ENCODE measurements around the gene MGME1. TPM values are rescaled to one million over a fixed set of nuclear protein-coding genes. Genes with fewer than 3 reads are reported as not detected.
A peak's percentile ranks its signal among the peaks of the same experiment; 100 is the strongest.

Gene MGME1
- total RNA-seq, 1 donor from 2014 or later: 38.5 TPM

DNA sequence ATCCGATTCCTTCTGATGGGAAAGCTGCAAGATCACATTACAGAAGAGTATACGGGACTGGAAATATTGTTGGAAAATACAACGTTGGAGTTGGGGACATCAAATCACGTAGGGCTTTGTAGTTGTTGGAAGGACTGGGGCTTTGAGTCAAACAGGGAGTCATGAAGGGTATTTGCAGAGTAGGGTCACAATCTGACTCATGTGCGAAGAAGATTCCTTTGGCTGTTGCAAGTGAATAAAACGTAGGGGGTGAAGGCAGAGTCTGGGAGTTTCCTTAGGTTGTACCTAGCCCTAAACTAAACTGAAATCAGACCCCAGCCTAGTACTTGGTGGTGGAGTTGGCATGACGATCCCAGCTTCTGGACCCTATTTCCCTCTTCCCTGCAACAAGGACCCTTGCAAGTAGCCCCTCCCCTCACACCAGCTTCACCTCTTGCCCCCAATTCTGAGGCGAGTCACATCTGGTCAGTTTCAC lies 32.5 kb upstream of the MGME1 start:
- H3K36me3 Mint-ChIP-seq (ENCODE audit: unreplicated experiment): peaks cover 12% of the 10 kb centered on the region
- TF ChIP-seq, protein P1, sequence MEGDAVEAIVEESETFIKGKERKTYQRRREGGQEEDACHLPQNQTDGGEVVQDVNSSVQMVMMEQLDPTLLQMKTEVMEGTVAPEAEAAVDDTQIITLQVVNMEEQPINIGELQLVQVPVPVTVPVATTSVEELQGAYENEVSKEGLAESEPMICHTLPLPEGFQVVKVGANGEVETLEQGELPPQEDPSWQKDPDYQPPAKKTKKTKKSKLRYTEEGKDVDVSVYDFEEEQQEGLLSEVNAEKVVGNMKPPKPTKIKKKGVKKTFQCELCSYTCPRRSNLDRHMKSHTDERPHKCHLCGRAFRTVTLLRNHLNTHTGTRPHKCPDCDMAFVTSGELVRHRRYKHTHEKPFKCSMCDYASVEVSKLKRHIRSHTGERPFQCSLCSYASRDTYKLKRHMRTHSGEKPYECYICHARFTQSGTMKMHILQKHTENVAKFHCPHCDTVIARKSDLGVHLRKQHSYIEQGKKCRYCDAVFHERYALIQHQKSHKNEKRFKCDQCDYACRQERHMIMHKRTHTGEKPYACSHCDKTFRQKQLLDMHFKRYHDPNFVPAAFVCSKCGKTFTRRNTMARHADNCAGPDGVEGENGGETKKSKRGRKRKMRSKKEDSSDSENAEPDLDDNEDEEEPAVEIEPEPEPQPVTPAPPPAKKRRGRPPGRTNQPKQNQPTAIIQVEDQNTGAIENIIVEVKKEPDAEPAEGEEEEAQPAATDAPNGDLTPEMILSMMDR (IDR thresholded peaks at IDR 0.05): no peak
- H3K4me1 Mint-ChIP-seq (ENCODE audit: unreplicated experiment): peaks cover 88% of the 10 kb centered on the region
- H3K4me3 Mint-ChIP-seq (ENCODE audit: unreplicated experiment): peak overlapping the region; percentile 16
- no peak for DNase-seq (ENCODE audit: extremely low spot score, unreplicated experiment)
- H3K9me3 Mint-ChIP-seq (ENCODE audit: unreplicated experiment): no peaks in the 10 kb centered on the region
- no peaks in the 10 kb centered on the region for H3K27me3 Mint-ChIP-seq (ENCODE audit: unreplicated experiment)
- H3K27ac Mint-ChIP-seq (ENCODE audit: unreplicated experiment): peak overlapping the region; percentile 96

DNA sequence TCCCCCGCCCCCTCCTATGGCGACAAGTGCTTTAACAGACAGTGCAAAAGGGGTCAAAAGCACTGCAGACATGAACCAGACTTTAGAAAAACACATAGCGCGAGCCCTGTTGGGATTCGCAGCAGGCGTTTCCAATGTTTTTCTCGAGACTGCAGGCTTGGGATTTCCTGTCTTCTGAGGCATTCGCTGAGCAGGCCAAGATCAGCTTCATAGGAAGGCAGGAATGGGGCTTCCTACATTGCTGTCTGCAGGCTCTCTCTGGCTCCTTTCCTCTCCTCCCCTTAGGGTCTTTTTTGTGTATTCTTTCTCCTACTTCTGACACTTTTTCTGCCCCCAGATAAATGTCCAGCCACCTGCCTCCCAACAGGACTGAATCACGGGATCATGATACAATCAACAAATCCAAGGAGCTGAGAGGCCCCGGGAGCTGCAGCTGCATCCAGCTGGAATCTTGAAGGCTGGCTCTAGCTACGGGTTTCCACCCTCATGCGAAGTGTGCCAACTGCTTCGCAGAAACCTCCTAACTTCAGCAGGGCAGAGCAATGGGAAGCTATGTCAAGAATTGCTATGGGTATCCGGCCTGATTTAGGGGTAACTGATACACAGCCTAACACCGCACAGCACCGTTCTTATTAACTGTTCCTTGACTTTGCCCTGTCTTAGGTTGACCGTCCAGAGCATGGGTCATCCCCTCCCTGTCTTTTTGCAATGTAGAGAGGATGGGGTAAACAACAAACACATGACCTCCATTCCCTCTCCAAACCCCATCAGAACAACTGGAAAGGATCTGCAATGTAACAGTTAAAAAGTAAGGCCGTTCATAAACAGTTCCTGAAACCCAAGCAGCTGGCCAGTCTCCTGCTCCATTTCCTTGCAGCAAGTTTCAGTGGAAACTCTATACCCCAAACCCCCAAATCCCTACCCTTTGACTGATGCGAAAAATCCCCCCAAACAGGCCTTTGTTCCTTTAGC lies 31.8 kb upstream of the MGME1 start:
- no peaks in the 10 kb centered on the region for H3K9me3 Mint-ChIP-seq (ENCODE audit: unreplicated experiment)
- peak overlapping the region; percentile 96 for H3K27ac Mint-ChIP-seq (ENCODE audit: unreplicated experiment)

DNA sequence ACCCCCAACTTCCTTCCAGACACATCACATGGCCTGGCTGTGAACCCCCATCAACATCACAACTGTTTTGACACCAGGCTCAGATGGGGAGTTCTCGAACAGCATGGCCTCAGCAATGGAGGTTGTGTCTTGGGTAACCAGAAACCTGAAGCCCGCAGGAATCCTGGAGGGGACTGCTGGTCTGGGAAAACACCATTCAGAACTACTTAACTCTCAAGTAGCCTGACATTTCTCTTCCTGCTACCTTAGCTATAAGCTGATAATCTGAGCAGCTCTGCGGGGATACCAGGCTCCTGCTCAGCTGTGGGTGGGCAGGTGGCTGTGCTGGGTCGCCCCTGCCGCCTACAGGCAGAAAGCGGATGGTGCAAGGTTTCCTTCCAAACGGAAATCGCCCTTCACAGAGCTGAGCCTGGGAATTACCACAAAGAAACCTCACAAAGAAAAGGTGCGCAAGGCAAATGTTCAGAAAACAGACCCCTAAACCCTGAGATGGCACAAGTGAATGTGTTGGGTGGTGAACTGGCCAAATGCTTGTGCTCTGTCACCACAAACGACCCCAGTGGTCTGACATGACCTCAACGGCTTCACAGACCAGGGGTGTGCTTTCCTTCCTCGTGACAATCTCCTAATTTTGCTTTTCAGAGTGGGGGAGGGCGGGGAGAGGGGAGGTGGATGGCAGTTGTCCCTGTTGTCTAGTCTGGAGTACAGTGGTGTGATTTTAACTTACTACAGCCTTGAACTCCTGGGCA lies 29.8 kb upstream of the MGME1 start:
- no peaks in the 10 kb centered on the region for H3K27me3 Mint-ChIP-seq (ENCODE audit: unreplicated experiment)
- no peaks in the 10 kb centered on the region for H3K9me3 Mint-ChIP-seq (ENCODE audit: unreplicated experiment)
- peak overlapping the region; percentile 96 for H3K27ac Mint-ChIP-seq (ENCODE audit: unreplicated experiment)
- H3K4me1 Mint-ChIP-seq (ENCODE audit: unreplicated experiment): peaks cover 70% of the 10 kb centered on the region
- TF ChIP-seq, protein P1 (IDR thresholded peaks at IDR 0.05): peak; percentile 92
- peaks cover 25% of the 10 kb centered on the region for H3K36me3 Mint-ChIP-seq (ENCODE audit: unreplicated experiment)
- no peak for DNase-seq (ENCODE audit: extremely low spot score, unreplicated experiment)
- no peak overlapping the region for H3K4me3 Mint-ChIP-seq (ENCODE audit: unreplicated experiment)

More for the DNA sequence above, 31.8 kb upstream of the MGME1 start:
- peak overlapping the region; percentile 16 for H3K4me3 Mint-ChIP-seq (ENCODE audit: unreplicated experiment)
- H3K27me3 Mint-ChIP-seq (ENCODE audit: unreplicated experiment): no peaks in the 10 kb centered on the region
- peaks cover 90% of the 10 kb centered on the region for H3K4me1 Mint-ChIP-seq (ENCODE audit: unreplicated experiment)
- DNase-seq (ENCODE audit: extremely low spot score, unreplicated experiment): peak; percentile 91
- H3K36me3 Mint-ChIP-seq (ENCODE audit: unreplicated experiment): peaks cover 18% of the 10 kb centered on the region
- TF ChIP-seq, protein P1 (IDR thresholded peaks at IDR 0.05): no peak

DNA sequence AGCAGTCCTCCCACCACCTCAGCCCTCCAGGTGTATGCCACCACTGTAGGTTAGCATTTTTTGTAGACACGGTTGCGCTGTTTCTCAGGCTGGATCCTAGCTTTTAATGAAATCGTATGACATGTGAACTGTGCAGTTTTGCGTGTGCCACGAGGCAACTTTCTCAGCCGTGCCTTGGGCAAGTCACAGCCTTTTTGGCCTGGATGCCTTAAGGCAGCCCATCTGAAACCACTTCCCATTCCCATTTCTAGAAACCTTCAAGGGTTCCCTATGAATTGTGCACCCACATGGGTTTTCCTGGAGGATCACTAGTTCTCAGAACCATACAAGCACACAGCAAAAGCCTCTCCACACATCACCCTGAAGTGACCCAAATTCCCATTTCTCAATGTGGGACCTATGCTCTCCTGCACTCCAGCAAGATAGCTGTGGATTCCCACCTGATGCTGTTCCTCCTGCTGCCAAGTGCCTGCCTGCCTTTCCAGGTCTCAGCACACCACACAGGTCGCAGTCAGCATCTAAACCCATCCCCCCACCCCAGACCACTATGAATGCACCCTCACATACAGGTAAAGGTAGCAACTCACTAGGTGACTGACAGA lies 29.1 kb upstream of the MGME1 start:
- peaks cover 27% of the 10 kb centered on the region for H3K36me3 Mint-ChIP-seq (ENCODE audit: unreplicated experiment)
- H3K9me3 Mint-ChIP-seq (ENCODE audit: unreplicated experiment): no peaks in the 10 kb centered on the region
- peak overlapping the region; percentile 66 for H3K27ac Mint-ChIP-seq (ENCODE audit: unreplicated experiment)
- peaks cover 64% of the 10 kb centered on the region for H3K4me1 Mint-ChIP-seq (ENCODE audit: unreplicated experiment)
- no peaks in the 10 kb centered on the region for H3K27me3 Mint-ChIP-seq (ENCODE audit: unreplicated experiment)
- TF ChIP-seq, protein P1 (IDR thresholded peaks at IDR 0.05): no peak
- no peak overlapping the region for H3K4me3 Mint-ChIP-seq (ENCODE audit: unreplicated experiment)
- DNase-seq (ENCODE audit: extremely low spot score, unreplicated experiment): no peak
